A549 (cell line): ENCODE results near the gene EIF4G2. TPM values are rescaled to one million over a fixed set of nuclear protein-coding genes. Genes with fewer than 3 reads are reported as not detected.
A peak's percentile ranks its signal among the peaks of the same experiment; 100 is the strongest.

Experiments
- ATAC-seq, 2 experiments: fragments of 200-7000 bp in 1 of 2; fragments of >200 bp in 1 of 2; cut with Nextera tagmentation in 1 of 2; cut with Tn5 transposase in 1 of 2; 3 replicates each; pipeline versions ENCODE4 v1.8.0 to v1.9.1; 2018 to 2020; ENCODE audit warnings: mild to moderate bottlenecking in 1 of 2, moderate library complexity in 1 of 2
- CTCF ChIA-PET: fragments of 300-600 bp; sonication (Branson Sonifier 250); formaldehyde crosslinking; extraction: SDS; loops from one replicate; lab custom pipeline; 2021; ENCODE audit warnings: antibody characterized with exemption, inconsistent platforms; lab: Yijun Ruan, JAX
- POLR2A ChIA-PET: fragments of 350-600 bp; formaldehyde crosslinking; extraction: SDS; loops from one replicate; lab custom pipeline; 2021; ENCODE audit warnings: antibody characterized with exemption, inconsistent platforms; lab: Yijun Ruan, JAX
- DNase-seq, 2 experiments: peaks; one replicate each; pipeline versions ENCODE4 v3.0.0 to v3.0.0-alpha.2; 2011 to 2016; ENCODE audit warnings: low read depth in 1 of 2, low spot score in 1 of 2
- FAIRE-seq: peaks from 2 replicates; lab custom pipeline; 2011; peaks lifted over from hg19 to GRCh38; lab: Jason Lieb, UNC
- H3K27ac ChIP-seq, 2 experiments: fragments of >200 bp; sonication (Bioruptor Twin); formaldehyde crosslinking; 3 replicates each; pipeline ENCODE4 v1.5.1; 2016 to 2017
- H3K4me1 ChIP-seq: fragments of >200 bp; sonication (Bioruptor Twin); formaldehyde crosslinking; 3 replicates; pipeline ENCODE4 v1.6.1; 2016
- H3K4me2 ChIP-seq: fragments of >200 bp; sonication (Bioruptor Twin); formaldehyde crosslinking; 3 replicates; pipeline ENCODE4 v1.6.1; 2016
- H3K4me3 ChIP-seq: fragments of >200 bp; sonication (Bioruptor Twin); formaldehyde crosslinking; 3 replicates; pipeline ENCODE4 v1.5.1; 2016
- H3K9me3 ChIP-seq: fragments of >200 bp; sonication (Bioruptor Twin); formaldehyde crosslinking; 3 replicates; pipeline ENCODE4 v1.6.1; 2016
- CBX2 ChIP-seq: fragments of 200-600 bp; sonication (generic); IDR thresholded peaks from 2 replicates; pipeline ENCODE4 v1.6.1; 2016; ENCODE audit warnings: low read depth, mild to moderate bottlenecking, borderline replicate concordance
- CBX8 ChIP-seq: fragments of 200-600 bp; sonication (generic); IDR thresholded peaks from 2 replicates; pipeline ENCODE4 v1.6.1; 2016
- CHD2 ChIP-seq: fragments of 150-350 bp; IDR thresholded peaks from 2 replicates; pipeline ENCODE4 v1.6.1; 2014; ENCODE audit warnings: low read length; ENCODE audit not compliant: partially characterized antibody
- EHF ChIP-seq: fragments of 250-450 bp; sonication (Bioruptor Pico); IDR thresholded peaks from 2 replicates; pipeline ENCODE4 v1.5.0; 2020; ENCODE audit warnings: mild to moderate bottlenecking
- EP300 ChIP-seq, 2 experiments: fragments of >200 bp; sonication (Bioruptor Twin); formaldehyde crosslinking; IDR thresholded peaks; 2 replicates in 1 of 2; 3 replicates in 1 of 2; pipeline ENCODE4 v1.6.1; 2016 to 2017
- FOSB ChIP-seq: fragments of 250-450 bp; sonication (Bioruptor Pico); IDR thresholded peaks from 2 replicates; pipeline ENCODE4 v1.5.0; 2020; ENCODE audit warnings: mild to moderate bottlenecking, moderate library complexity
- HDAC2 ChIP-seq: fragments of 200-600 bp; sonication (generic); IDR thresholded peaks from 2 replicates; pipeline ENCODE4 v1.6.1; 2016
- MAFK ChIP-seq: fragments of 450-650 bp; IDR thresholded peaks from 2 replicates; pipeline ENCODE4 v1.6.1; 2014; ENCODE audit not compliant: partially characterized antibody
- MYC ChIP-seq: IDR thresholded peaks from 2 replicates; pipeline ENCODE4 v1.6.1; 2012; ENCODE audit warnings: mild to moderate bottlenecking, inconsistent platforms, low read length, improper control_type of control experiment, borderline replicate concordance
- NPAS2 ChIP-seq: fragments of 250-450 bp; sonication (Bioruptor Pico); IDR thresholded peaks from 2 replicates; pipeline ENCODE4 v1.8.0; 2022; ENCODE audit warnings: mild to moderate bottlenecking, moderate library complexity, borderline replicate concordance
- PHF8 ChIP-seq: fragments of 200-600 bp; sonication (generic); IDR thresholded peaks from 2 replicates; pipeline ENCODE4 v1.6.1; 2016; ENCODE audit warnings: low read depth, mild to moderate bottlenecking, antibody characterized with exemption, moderate library complexity, borderline replicate concordance
- POLR2A ChIP-seq: IDR thresholded peaks from 2 replicates; pipeline ENCODE4 v1.6.1; 2012; ENCODE audit warnings: mild to moderate bottlenecking, low read length
- POLR2AphosphoS2 ChIP-seq: conservative IDR thresholded peaks from 2 replicates; pipeline ENCODE4 v1.6.1; 2012; ENCODE audit warnings: low read length, improper control_type of control experiment, inconsistent platforms
- RCOR1 ChIP-seq: fragments of 150-350 bp; IDR thresholded peaks from 2 replicates; pipeline ENCODE4 v1.6.1; 2014; ENCODE audit warnings: antibody characterized with exemption, low read length, low read depth
- RFX5 ChIP-seq: fragments of 450-650 bp; IDR thresholded peaks from 2 replicates; pipeline ENCODE4 v1.7.1; 2014; ENCODE audit warnings: antibody characterized with exemption, mild to moderate bottlenecking, moderate library complexity
- SMC3 ChIP-seq: fragments of >200 bp; sonication (Bioruptor Twin); formaldehyde crosslinking; IDR thresholded peaks from 3 replicates; pipeline ENCODE4 v1.6.1; 2018; ENCODE audit warnings: inconsistent platforms
- TP53 ChIP-seq: fragments of 250-450 bp; sonication (Bioruptor Pico); IDR thresholded peaks from 2 replicates; pipeline ENCODE4 v1.5.0; 2021; ENCODE audit warnings: mild to moderate bottlenecking, moderate library complexity
- ZC3H11A ChIP-seq: fragments of 450-650 bp; IDR thresholded peaks from 2 replicates; pipeline ENCODE4 v1.6.1; 2014; ENCODE audit warnings: antibody characterized with exemption, mild to moderate bottlenecking
- ZFP36 ChIP-seq: fragments of 450-650 bp; IDR thresholded peaks from 2 replicates; pipeline ENCODE4 v1.6.1; 2014; ENCODE audit warnings: borderline replicate concordance; ENCODE audit not compliant: partially characterized antibody
- ZNF302 ChIP-seq: fragments of 250-450 bp; sonication (Bioruptor Pico); IDR thresholded peaks from 2 replicates; pipeline ENCODE4 v1.9.0; 2021; ENCODE audit warnings: inconsistent platforms, mild to moderate bottlenecking, moderate library complexity
- ZSCAN20 ChIP-seq: fragments of 250-450 bp; sonication (Bioruptor Pico); IDR thresholded peaks from 2 replicates; pipeline ENCODE4 v1.8.0; 2022; ENCODE audit warnings: mild to moderate bottlenecking, moderate library complexity
- WGBS: methylation state at CpG from one replicate; pipeline ENCODE4 v1.1.6; 2017; ENCODE audit errors: missing lambda C conversion rate; 5-methylcytosine and 5-hydroxymethylcytosine counted together
- polyA plus RNA-seq, 4 experiments: library from polyadenylated mRNA; depleted of rRNA in 3 of 4; stranded (reverse); fragments of >200 nt; fragmentation: RNase III in 1 of 4; extraction: RNeasy Plus Mini Kit Qiagen cat#74134 plus additional on column Dnase treatment in 1 of 4; gene quantifications; 2 replicates in 3 of 4; 3 replicates in 1 of 4; pipeline ENCODE4 v1.2.3, GENCODE V29; 2011 to 2017
- TF ChIP-seq, protein P1 (sequence below): fragments of >200 bp; sonication (Bioruptor Twin); formaldehyde crosslinking; IDR thresholded peaks from 2 replicates; pipeline ENCODE4 v1.6.1; 2016
- TF ChIP-seq, protein P2 (sequence below): fragments of 250-450 bp; sonication (Bioruptor Pico); IDR thresholded peaks from 2 replicates; pipeline ENCODE4 v1.5.0; 2020; ENCODE audit warnings: low read depth, mild to moderate bottlenecking, moderate library complexity
- TF ChIP-seq, protein P3 (sequence below): fragments of >200 bp; sonication (Bioruptor Twin); formaldehyde crosslinking; IDR thresholded peaks from 3 replicates; pipeline ENCODE4 v1.5.1; 2016

Gene EIF4G2
- polyA plus RNA-seq, 2 of the 4 experiments (the other 2 are of a cell fraction) = 901 to 1,171 TPM

DNA sequence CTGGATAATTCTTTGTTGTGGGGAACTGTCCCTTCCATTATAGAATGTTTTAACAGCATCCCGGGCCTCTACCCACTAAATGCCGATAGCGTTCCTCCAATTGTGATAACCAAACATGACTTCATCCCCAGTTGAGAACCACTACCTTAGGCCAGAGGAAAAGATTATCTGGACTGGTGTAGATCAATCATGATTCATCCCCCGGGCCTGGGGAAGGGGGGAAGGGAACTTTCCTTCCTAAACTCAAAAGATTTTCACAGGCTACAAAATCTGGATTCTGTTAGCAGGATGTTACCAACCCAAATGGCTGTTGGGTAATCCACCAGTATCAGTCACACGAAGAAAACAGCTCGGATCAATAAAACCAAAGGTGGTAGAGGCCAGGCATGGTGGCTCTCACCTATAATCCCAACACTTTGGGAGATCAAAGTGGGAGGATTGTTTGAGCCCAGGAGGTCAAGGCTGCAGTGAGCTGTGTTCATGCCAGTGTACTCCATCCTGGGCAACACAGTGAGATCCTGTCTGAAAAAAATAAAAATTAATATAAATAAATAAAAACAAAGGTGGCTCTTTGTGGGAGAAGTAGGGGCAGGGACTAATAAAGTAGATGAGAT, 47.5 kb downstream of the EIF4G2 start:
- WGBS = 90% methylated on average over 6 of the region's 6 CpGs
- no peak overlapping the region for H3K27ac ChIP-seq
- no peak overlapping the region for H3K4me2 ChIP-seq
- ATAC-seq (no peak), DNase-seq (no peak), FAIRE-seq (no peak)
- no peaks in the 10 kb centered on the region for H3K9me3 ChIP-seq
- H3K4me1 ChIP-seq = no peaks in the 10 kb centered on the region
- no peak for TF ChIP-seq POLR2A
- TF ChIP-seq FOSB (CRISPR knock-in tag) = no peak
- TF ChIP-seq, protein P1, sequence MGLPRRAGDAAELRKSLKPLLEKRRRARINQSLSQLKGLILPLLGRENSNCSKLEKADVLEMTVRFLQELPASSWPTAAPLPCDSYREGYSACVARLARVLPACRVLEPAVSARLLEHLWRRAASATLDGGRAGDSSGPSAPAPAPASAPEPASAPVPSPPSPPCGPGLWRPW = no peak
- no peak for TF ChIP-seq CBX8
- TF ChIP-seq CBX2 = no peak
- TF ChIP-seq HDAC2 = no peak
- TF ChIP-seq, protein P2, sequence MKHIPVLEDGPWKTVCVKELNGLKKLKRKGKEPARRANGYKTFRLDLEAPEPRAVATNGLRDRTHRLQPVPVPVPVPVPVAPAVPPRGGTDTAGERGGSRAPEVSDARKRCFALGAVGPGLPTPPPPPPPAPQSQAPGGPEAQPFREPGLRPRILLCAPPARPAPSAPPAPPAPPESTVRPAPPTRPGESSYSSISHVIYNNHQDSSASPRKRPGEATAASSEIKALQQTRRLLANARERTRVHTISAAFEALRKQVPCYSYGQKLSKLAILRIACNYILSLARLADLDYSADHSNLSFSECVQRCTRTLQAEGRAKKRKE (CRISPR knock-in tag) = no peak
- TF ChIP-seq CHD2 = no peak
- TF ChIP-seq NPAS2 = no peak
- no peak for TF ChIP-seq RFX5
- no peak for TF ChIP-seq RCOR1
- no peak for TF ChIP-seq ZFP36
- no peak for TF ChIP-seq POLR2AphosphoS2
- no peak for TF ChIP-seq MAFK
- TF ChIP-seq ZNF302 (CRISPR knock-in tag) = no peak
- no peak for TF ChIP-seq EHF (CRISPR knock-in tag)
- TF ChIP-seq MYC = no peak
- H3K4me3 ChIP-seq = no peak overlapping the region
- CTCF ChIA-PET = interaction anchor here (1.5 to 9.7 kb wide), 2 partner anchors 9 to 31 kb away, joined by 3 to 60 read pairs; no protein-coding TSS in a partner anchor
- POLR2A ChIA-PET = no interaction called here

DNA sequence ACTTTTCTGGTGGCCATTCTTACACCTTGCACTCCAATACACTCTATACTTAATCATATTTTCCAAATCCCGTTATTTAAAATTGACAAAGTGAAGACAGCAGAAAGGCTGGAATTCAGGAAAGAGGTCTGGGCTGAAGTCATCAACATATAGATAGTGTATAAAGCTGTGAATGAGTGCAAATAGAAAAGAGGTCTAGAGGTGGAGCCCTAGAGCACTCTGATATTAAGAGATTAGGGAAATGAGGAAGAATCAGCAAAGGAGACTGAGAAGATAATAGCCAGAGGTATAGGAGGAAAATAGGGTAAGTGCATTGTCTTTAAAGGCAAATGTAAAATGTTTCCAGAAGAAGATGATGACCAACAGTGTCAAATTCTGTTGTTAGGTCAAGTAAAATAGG, 49.8 kb downstream of the EIF4G2 start:
- 91% methylated on average over 1 of the region's 1 CpG for WGBS
- FAIRE-seq = peak; percentile 7
- Histone ChIP-seq H3K4me1 (no peaks in the 10 kb centered on the region), H3K27ac (no peak overlapping the region), H3K9me3 (no peaks in the 10 kb centered on the region), H3K4me3 (no peak overlapping the region), H3K4me2 (no peak overlapping the region)
- ChIA-PET POLR2A (interaction anchor here (1.2 to 1.4 kb wide), 2 partner anchors 8 to 50 kb away, joined by 3 to 6 read pairs; partner anchors contain the start of genes CTR9 and EIF4G2), CTCF (interaction anchor here (0.7 to 9.7 kb wide), 4 partner anchors 12 to 1030 kb away, joined by 3 to 60 read pairs (median 3); no protein-coding TSS in a partner anchor)
- peak; percentile 54 to 74; a peak in 3 of 6 replicates for ATAC-seq
- no peak for DNase-seq
- TF ChIP-seq FOSB (CRISPR knock-in tag) (no peak), EP300 (IDR thresholded peaks at IDR 0.05) (no peak)
- TF ChIP-seq, protein P3, sequence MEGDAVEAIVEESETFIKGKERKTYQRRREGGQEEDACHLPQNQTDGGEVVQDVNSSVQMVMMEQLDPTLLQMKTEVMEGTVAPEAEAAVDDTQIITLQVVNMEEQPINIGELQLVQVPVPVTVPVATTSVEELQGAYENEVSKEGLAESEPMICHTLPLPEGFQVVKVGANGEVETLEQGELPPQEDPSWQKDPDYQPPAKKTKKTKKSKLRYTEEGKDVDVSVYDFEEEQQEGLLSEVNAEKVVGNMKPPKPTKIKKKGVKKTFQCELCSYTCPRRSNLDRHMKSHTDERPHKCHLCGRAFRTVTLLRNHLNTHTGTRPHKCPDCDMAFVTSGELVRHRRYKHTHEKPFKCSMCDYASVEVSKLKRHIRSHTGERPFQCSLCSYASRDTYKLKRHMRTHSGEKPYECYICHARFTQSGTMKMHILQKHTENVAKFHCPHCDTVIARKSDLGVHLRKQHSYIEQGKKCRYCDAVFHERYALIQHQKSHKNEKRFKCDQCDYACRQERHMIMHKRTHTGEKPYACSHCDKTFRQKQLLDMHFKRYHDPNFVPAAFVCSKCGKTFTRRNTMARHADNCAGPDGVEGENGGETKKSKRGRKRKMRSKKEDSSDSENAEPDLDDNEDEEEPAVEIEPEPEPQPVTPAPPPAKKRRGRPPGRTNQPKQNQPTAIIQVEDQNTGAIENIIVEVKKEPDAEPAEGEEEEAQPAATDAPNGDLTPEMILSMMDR = peak; percentile 28
- TF ChIP-seq, all 56 proteins: peak for 1

DNA sequence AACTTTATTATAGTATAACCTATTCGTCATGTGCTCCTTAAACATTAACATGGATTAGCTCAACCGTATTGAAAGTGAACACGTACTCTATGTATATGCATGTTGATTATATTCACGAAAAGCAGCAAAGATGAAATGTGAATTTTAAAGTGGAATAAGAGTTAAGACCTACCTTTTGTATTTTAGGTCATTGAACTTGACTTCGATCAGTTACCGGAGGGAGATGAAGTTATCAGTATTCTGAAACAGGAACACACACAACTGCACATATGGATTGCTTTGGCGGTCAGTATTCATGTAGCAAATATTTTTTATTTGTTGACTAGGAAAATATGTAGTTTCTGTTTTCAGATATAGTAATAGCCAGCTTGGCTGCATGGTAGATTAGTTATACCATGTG, 56.2 kb downstream of the EIF4G2 start:
- Histone ChIP-seq H3K4me3 (peak overlapping the region; percentile 78; the same call in 2 of the 3 replicates), H3K4me1 (peaks cover 9% of the 10 kb centered on the region; the same call in 1 of the 3 replicates), H3K27ac (no peak overlapping the region), H3K9me3 (no peaks in the 10 kb centered on the region), H3K4me2 (peak overlapping the region; percentile 83)
- 83% methylated on average over 7 of the region's 7 CpGs for WGBS
- no peak for DNase-seq
- TF ChIP-seq RCOR1 (no peak), TP53 (no peak), ZC3H11A (no peak), PHF8 (no peak), SMC3 (no peak), CHD2 (no peak), ZSCAN20 (no peak), MAFK (no peak)
- TF ChIP-seq, protein P2 (CRISPR knock-in tag) = no peak
- TF ChIP-seq, protein P3 = no peak
- peak; percentile 76 for FAIRE-seq
- ChIA-PET CTCF (interaction anchor here (1.0 kb wide), 1 partner anchor 346 kb away, joined by 3 read pairs; no protein-coding TSS in a partner anchor), POLR2A (no interaction called here)
- ATAC-seq = no peak
